Measurements from ENCODE around the gene PZP.

The PZP gene

DNA sequence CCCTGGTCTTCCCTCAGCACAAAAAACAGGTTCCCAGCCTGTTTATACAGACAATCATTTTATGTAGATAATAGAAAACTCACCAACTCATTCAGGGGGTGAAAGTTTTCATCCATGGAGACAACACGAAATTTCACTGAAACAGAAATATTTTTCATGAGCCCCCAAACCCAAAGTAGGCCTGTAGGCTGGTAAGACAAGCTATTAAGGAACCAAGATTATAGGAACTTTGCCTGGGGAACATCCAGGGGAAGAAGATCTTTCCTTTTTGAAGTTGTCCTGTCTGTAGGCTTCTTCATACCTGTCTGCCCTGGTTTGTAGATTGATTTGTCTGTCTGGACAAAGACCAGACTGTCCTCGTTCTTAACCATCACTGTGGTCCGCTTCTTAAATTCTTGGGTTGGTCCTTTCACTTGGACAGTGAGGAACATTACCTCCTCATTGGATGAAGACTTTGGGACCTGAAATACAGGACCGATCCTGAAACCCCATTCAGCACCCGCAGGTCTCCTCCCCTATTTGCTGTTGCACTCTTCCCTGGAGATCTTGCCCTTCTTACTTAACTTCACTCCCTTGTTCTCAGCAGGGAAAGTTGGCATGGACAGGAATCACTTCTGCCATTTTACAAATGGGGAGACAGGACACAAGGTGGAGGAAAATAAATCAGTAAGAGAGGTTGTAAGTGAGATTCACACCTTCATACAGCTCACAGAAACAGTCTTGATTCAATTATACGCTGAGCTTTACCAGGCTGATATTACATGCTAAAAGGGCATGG, 95.9 kb downstream of the PZP start:
- no peak overlapping the region for H2BK120ac ChIP-seq (ENCODE audit: insufficient read depth, low read length, poor library complexity)
- no peaks in the 10 kb centered on the region for H3K27me3 ChIP-seq (ENCODE audit: insufficient read depth, low read length)
- no peaks in the 10 kb centered on the region for H3K79me1 ChIP-seq (ENCODE audit: low read length)
- no peak overlapping the region for H4K8ac ChIP-seq (ENCODE audit: low read depth, low read length)
- no peak overlapping the region for H2BK12ac ChIP-seq (ENCODE audit: low read length)
- no peak overlapping the region for H4K12ac ChIP-seq (ENCODE audit: low read depth, low read length)
- no peak overlapping the region for H3K4me3 ChIP-seq (ENCODE audit: low read depth, low read length)
- no peak overlapping the region for H3K14ac ChIP-seq (ENCODE audit: low read length)
- H3K79me2 ChIP-seq (ENCODE audit: control insufficient read depth, insufficient read depth, low read length, poor library complexity), result no peaks in the 10 kb centered on the region
- H2BK5ac ChIP-seq (ENCODE audit: low read depth, low read length, poor library complexity), result no peak overlapping the region
- no peak for DNase-seq
- no peak overlapping the region for H4K91ac ChIP-seq (ENCODE audit: low read depth, low read length)
- H3K27ac ChIP-seq (ENCODE audit: low read depth, low read length), result no peak overlapping the region
- H3K23ac ChIP-seq (ENCODE audit: low read length), result no peak overlapping the region
- H3K4ac ChIP-seq (ENCODE audit: low read depth, low read length), result no peak overlapping the region
- no peak overlapping the region for H3K9ac ChIP-seq (ENCODE audit: low read length)
- H2AFZ ChIP-seq (ENCODE audit: insufficient read depth, low read length, poor library complexity), result no peak overlapping the region
- H2AK5ac ChIP-seq (ENCODE audit: low read length), result no peak overlapping the region
- no peak overlapping the region for H3K18ac ChIP-seq (ENCODE audit: low read length)
- H3K9me3 ChIP-seq (ENCODE audit: insufficient read depth, low read depth, low read length), result no peaks in the 10 kb centered on the region
- H3K36me3 ChIP-seq (ENCODE audit: control insufficient read depth in 1 of 2, insufficient read depth in 2 of 2, low read length in 2 of 2), result no peaks in the 10 kb centered on the region
- no peak overlapping the region for H3K4me2 ChIP-seq (ENCODE audit: low read length)
- no CpG with 5 or more reads among the region's 6 CpGs for WGBS (ENCODE audit: extremely low coverage, insufficient coverage, insufficient read length)
- H3K4me1 ChIP-seq (ENCODE audit: control insufficient read depth in 1 of 2, insufficient read depth in 2 of 2, low read length in 2 of 2), result no peaks in the 10 kb centered on the region

DNA sequence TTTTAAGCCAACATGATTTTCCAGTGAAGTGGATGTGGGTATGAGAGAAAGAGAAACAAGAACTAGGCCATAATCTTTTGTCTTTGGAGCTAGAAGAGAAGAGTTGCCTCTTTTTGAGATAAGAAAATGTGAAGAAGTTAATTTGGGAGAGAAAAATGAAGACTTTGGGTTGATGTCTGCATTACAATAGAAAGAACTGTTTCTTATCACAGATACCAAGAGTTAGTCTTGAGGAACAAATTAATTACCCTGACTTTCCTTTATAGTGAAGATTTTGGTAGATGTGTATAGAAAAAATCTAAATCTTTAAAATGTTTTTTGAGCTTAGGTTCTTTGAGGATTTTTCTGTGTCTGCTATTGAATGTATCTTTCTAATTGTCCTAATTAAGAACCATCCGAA, 96.7 kb downstream of the PZP start:
- H3K9me3 ChIP-seq (ENCODE audit: insufficient read depth, low read depth, low read length), result no peaks in the 10 kb centered on the region
- no peaks in the 10 kb centered on the region for H3K36me3 ChIP-seq (ENCODE audit: control insufficient read depth in 1 of 2, insufficient read depth in 2 of 2, low read length in 2 of 2)
- H3K27me3 ChIP-seq (ENCODE audit: insufficient read depth, low read length), result no peaks in the 10 kb centered on the region
- H3K23ac ChIP-seq (ENCODE audit: low read length), result no peak overlapping the region
- H4K91ac ChIP-seq (ENCODE audit: low read depth, low read length), result no peak overlapping the region
- H3K14ac ChIP-seq (ENCODE audit: low read length), result no peak overlapping the region
- H3K18ac ChIP-seq (ENCODE audit: low read length), result no peak overlapping the region
- no peak overlapping the region for H2BK120ac ChIP-seq (ENCODE audit: insufficient read depth, low read length, poor library complexity)
- no peak overlapping the region for H3K9ac ChIP-seq (ENCODE audit: low read length)
- H2BK12ac ChIP-seq (ENCODE audit: low read length), result no peak overlapping the region
- no peaks in the 10 kb centered on the region for H3K79me2 ChIP-seq (ENCODE audit: control insufficient read depth, insufficient read depth, low read length, poor library complexity)
- H3K4me3 ChIP-seq (ENCODE audit: low read depth, low read length), result no peak overlapping the region
- H2AK5ac ChIP-seq (ENCODE audit: low read length), result no peak overlapping the region
- H3K4me2 ChIP-seq (ENCODE audit: low read length), result no peak overlapping the region
- no peaks in the 10 kb centered on the region for H3K4me1 ChIP-seq (ENCODE audit: control insufficient read depth in 1 of 2, insufficient read depth in 2 of 2, low read length in 2 of 2)
- H3K79me1 ChIP-seq (ENCODE audit: low read length), result no peaks in the 10 kb centered on the region
- H4K12ac ChIP-seq (ENCODE audit: low read depth, low read length), result no peak overlapping the region
- no peak overlapping the region for H2BK5ac ChIP-seq (ENCODE audit: low read depth, low read length, poor library complexity)
- H2AFZ ChIP-seq (ENCODE audit: insufficient read depth, low read length, poor library complexity), result no peak overlapping the region
- no peak overlapping the region for H3K27ac ChIP-seq (ENCODE audit: low read depth, low read length)
- no peak overlapping the region for H4K8ac ChIP-seq (ENCODE audit: low read depth, low read length)
- DNase-seq, result peak in 1 of 2 donors; percentile 22
- WGBS (ENCODE audit: extremely low coverage, insufficient coverage, insufficient read length), result no CpG with 5 or more reads among the region's 1 CpG
- H3K4ac ChIP-seq (ENCODE audit: low read depth, low read length), result no peak overlapping the region

DNA sequence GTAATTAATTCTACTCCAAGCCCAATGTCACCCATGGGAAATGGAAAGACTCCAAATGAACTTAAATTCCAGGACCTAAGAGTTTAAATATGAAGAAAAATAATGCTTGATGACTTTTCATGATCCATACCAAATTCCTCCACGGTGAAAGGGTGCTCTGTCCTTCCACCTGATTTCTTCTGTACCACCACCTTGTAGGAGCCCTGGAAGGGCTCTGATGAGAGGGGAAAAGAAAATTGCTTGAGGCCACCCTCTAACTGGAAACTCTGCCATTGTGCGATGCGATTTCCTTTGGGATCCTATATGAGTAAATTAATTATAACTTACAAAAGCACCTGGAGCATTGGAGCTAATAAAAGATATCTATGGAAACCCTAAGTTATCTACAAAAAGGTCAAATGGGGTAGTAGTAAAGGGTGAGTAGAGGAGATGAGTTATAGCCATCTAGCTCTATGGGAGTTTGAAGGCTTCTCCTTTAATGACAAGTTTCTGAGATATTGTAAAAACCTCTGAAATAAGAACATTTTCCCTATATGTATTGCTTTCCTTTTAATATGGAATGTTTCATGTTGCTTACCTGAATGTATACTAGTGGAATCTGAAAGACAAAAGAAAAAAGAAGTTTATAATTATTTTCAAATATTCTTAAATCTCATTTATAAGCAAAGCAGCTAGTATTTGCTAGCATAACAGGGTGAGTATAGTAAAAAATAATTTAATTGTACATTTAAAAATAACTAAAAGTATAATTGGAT, 98.3 kb downstream of the PZP start:
- H4K8ac ChIP-seq (ENCODE audit: low read depth, low read length), result no peak overlapping the region
- DNase-seq, result no peak
- H2AK5ac ChIP-seq (ENCODE audit: low read length), result no peak overlapping the region
- no peaks in the 10 kb centered on the region for H3K27me3 ChIP-seq (ENCODE audit: insufficient read depth, low read length)
- H3K9ac ChIP-seq (ENCODE audit: low read length), result no peak overlapping the region
- no peak overlapping the region for H3K27ac ChIP-seq (ENCODE audit: low read depth, low read length)
- H3K79me1 ChIP-seq (ENCODE audit: low read length), result no peaks in the 10 kb centered on the region
- no peak overlapping the region for H3K23ac ChIP-seq (ENCODE audit: low read length)
- H3K18ac ChIP-seq (ENCODE audit: low read length), result no peak overlapping the region
- no peak overlapping the region for H2BK120ac ChIP-seq (ENCODE audit: insufficient read depth, low read length, poor library complexity)
- H4K91ac ChIP-seq (ENCODE audit: low read depth, low read length), result no peak overlapping the region
- H3K9me3 ChIP-seq (ENCODE audit: insufficient read depth, low read depth, low read length), result no peaks in the 10 kb centered on the region
- no peak overlapping the region for H2BK12ac ChIP-seq (ENCODE audit: low read length)
- H3K79me2 ChIP-seq (ENCODE audit: control insufficient read depth, insufficient read depth, low read length, poor library complexity), result no peaks in the 10 kb centered on the region
- H3K4me1 ChIP-seq (ENCODE audit: control insufficient read depth in 1 of 2, insufficient read depth in 2 of 2, low read length in 2 of 2), result no peaks in the 10 kb centered on the region
- H3K14ac ChIP-seq (ENCODE audit: low read length), result no peak overlapping the region
- no peaks in the 10 kb centered on the region for H3K36me3 ChIP-seq (ENCODE audit: control insufficient read depth in 1 of 2, insufficient read depth in 2 of 2, low read length in 2 of 2)
- H4K12ac ChIP-seq (ENCODE audit: low read depth, low read length), result no peak overlapping the region
- no peak overlapping the region for H3K4ac ChIP-seq (ENCODE audit: low read depth, low read length)
- no peak overlapping the region for H3K4me2 ChIP-seq (ENCODE audit: low read length)
- no peak overlapping the region for H3K4me3 ChIP-seq (ENCODE audit: low read depth, low read length)
- H2AFZ ChIP-seq (ENCODE audit: insufficient read depth, low read length, poor library complexity), result no peak overlapping the region
- H2BK5ac ChIP-seq (ENCODE audit: low read depth, low read length, poor library complexity), result no peak overlapping the region
- no CpG with 5 or more reads among the region's 3 CpGs for WGBS (ENCODE audit: extremely low coverage, insufficient coverage, insufficient read length)

DNA sequence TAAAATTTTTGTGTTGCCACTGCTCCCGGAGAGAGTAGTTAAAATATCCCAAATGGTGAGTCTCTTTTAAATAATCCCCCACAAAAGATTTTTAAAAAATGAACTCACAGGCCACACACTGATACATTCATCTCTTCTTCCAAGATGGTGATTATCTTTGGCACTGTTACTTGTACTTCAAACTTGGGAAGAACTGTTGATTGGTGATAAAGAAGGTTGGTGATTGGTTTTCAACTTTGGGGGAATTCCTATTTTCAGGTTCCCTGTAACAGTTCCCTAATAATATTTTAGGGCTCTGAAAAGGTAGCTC, 99.0 kb downstream of the PZP start:
- no peak overlapping the region for H3K14ac ChIP-seq (ENCODE audit: low read length)
- H3K23ac ChIP-seq (ENCODE audit: low read length), result no peak overlapping the region
- no peak overlapping the region for H2AFZ ChIP-seq (ENCODE audit: insufficient read depth, low read length, poor library complexity)
- H4K91ac ChIP-seq (ENCODE audit: low read depth, low read length), result no peak overlapping the region
- WGBS (ENCODE audit: extremely low coverage, insufficient coverage, insufficient read length), result no CpG with 5 or more reads among the region's 1 CpG
- H3K79me2 ChIP-seq (ENCODE audit: control insufficient read depth, insufficient read depth, low read length, poor library complexity), result no peaks in the 10 kb centered on the region
- H4K12ac ChIP-seq (ENCODE audit: low read depth, low read length), result no peak overlapping the region
- H3K4me1 ChIP-seq (ENCODE audit: control insufficient read depth in 1 of 2, insufficient read depth in 2 of 2, low read length in 2 of 2), result no peaks in the 10 kb centered on the region
- no peak overlapping the region for H2BK12ac ChIP-seq (ENCODE audit: low read length)
- no peak overlapping the region for H2BK5ac ChIP-seq (ENCODE audit: low read depth, low read length, poor library complexity)
- H2BK120ac ChIP-seq (ENCODE audit: insufficient read depth, low read length, poor library complexity), result no peak overlapping the region
- no peak overlapping the region for H3K4me3 ChIP-seq (ENCODE audit: low read depth, low read length)
- H3K9ac ChIP-seq (ENCODE audit: low read length), result no peak overlapping the region
- no peak overlapping the region for H4K8ac ChIP-seq (ENCODE audit: low read depth, low read length)
- no peaks in the 10 kb centered on the region for H3K27me3 ChIP-seq (ENCODE audit: insufficient read depth, low read length)
- H3K36me3 ChIP-seq (ENCODE audit: control insufficient read depth in 1 of 2, insufficient read depth in 2 of 2, low read length in 2 of 2), result no peaks in the 10 kb centered on the region
- DNase-seq, result no peak
- H3K4me2 ChIP-seq (ENCODE audit: low read length), result no peak overlapping the region
- no peak overlapping the region for H3K4ac ChIP-seq (ENCODE audit: low read depth, low read length)
- H3K9me3 ChIP-seq (ENCODE audit: insufficient read depth, low read depth, low read length), result no peaks in the 10 kb centered on the region
- H3K18ac ChIP-seq (ENCODE audit: low read length), result no peak overlapping the region
- H3K27ac ChIP-seq (ENCODE audit: low read depth, low read length), result no peak overlapping the region
- H3K79me1 ChIP-seq (ENCODE audit: low read length), result no peaks in the 10 kb centered on the region
- H2AK5ac ChIP-seq (ENCODE audit: low read length), result no peak overlapping the region
